SKM-1 (cell line): ENCODE results near the gene PACSIN2.
A peak's percentile ranks its signal among the peaks of the same experiment; 100 is the strongest.
"Not testable (repeated sequence)": the region's sequence is repeated elsewhere in the genome, so short reads cannot be mapped to it uniquely, and the experiment has no call there.

Experiments used
- DNase-seq: peaks from one replicate; lab custom pipeline; 2025; ENCODE audit not compliant: unreplicated experiment; lab: John Stamatoyannopoulos, UW

PACSIN2 gene

GRCh38 chr22:42947211-42947990 is 67.5 kb downstream of the PACSIN2 start:
- no peak for DNase-seq

- DNase-seq, result no peak
Observed at GRCh38 chr22:42946546-42947198, 68.3 kb downstream of the PACSIN2 start.

GRCh38 chr22:42945736-42946135 is 69.2 kb downstream of the PACSIN2 start:
- DNase-seq, result no peak

- DNase-seq, result no peak
Observed at GRCh38 chr22:42945027-42945426, 69.9 kb downstream of the PACSIN2 start.

- DNase-seq, result no peak
Observed at GRCh38 chr22:42944409-42944808, 70.5 kb downstream of the PACSIN2 start.

GRCh38 chr22:42943981-42944380 is 71.0 kb downstream of the PACSIN2 start:
- DNase-seq, result no peak

- DNase-seq, result no peak
Observed at GRCh38 chr22:42942351-42942750, 72.6 kb downstream of the PACSIN2 start.

GRCh38 chr22:42939941-42940653 is 74.9 kb downstream of the PACSIN2 start:
- DNase-seq, result no peak

GRCh38 chr22:42939451-42939881 is 75.5 kb downstream of the PACSIN2 start:
- DNase-seq, result no peak

GRCh38 chr22:42938976-42939375 is 76.0 kb downstream of the PACSIN2 start:
- no peak for DNase-seq

- DNase-seq, result no peak
Observed at GRCh38 chr22:42938449-42938848, 76.5 kb downstream of the PACSIN2 start.

GRCh38 chr22:42937164-42937843 is 77.6 kb downstream of the PACSIN2 start:
- peak; percentile 74 for DNase-seq

- DNase-seq, result not testable (repeated sequence)
Observed at GRCh38 chr22:42936680-42937079, 78.3 kb downstream of the PACSIN2 start.

- no peak for DNase-seq
Observed at GRCh38 chr22:42934338-42934737, 80.6 kb downstream of the PACSIN2 start.

GRCh38 chr22:42933485-42934091 is 81.4 kb downstream of the PACSIN2 start:
- no peak for DNase-seq

GRCh38 chr22:42932857-42933484 is 82.0 kb downstream of the PACSIN2 start:
- DNase-seq, result no peak

GRCh38 chr22:42932197-42932519 is 82.8 kb downstream of the PACSIN2 start:
- no peak for DNase-seq

GRCh38 chr22:42931421-42932196 is 83.3 kb downstream of the PACSIN2 start:
- DNase-seq, result peak; percentile 85

- no peak for DNase-seq
Observed at GRCh38 chr22:42930810-42931420, 84.0 kb downstream of the PACSIN2 start.

GRCh38 chr22:42929838-42930155 is 85.2 kb downstream of the PACSIN2 start:
- DNase-seq, result no peak
